Adipocyte (in vitro differentiated cells): Measurements from ENCODE around the gene KCNMB2.
A peak's percentile ranks its signal among the peaks of the same experiment; 100 is the strongest.

Experiments
- DNase-seq: peaks from one replicate; pipeline ENCODE4 v3.0.0-alpha.2; 2015; ENCODE audit warnings: low read depth
- H3K27me3 ChIP-seq: replicated peaks from 2 replicates; pipeline ENCODE4 v1.7.0; 2013; ENCODE audit warnings: mild to moderate bottlenecking, low read length, moderate library complexity; ENCODE audit not compliant: control insufficient read depth, insufficient read depth
- H3K36me3 ChIP-seq: 2 replicates; pipeline ENCODE4 v1.7.0; 2013; ENCODE audit warnings: low read length, mild to moderate bottlenecking, moderate library complexity; ENCODE audit not compliant: control insufficient read depth, insufficient read depth, severe bottlenecking
- H3K4me1 ChIP-seq: 2 replicates; pipeline ENCODE4 v1.7.0; 2013; ENCODE audit warnings: mild to moderate bottlenecking, low read length, moderate library complexity; ENCODE audit not compliant: control insufficient read depth, insufficient read depth
- H3K4me3 ChIP-seq: 2 replicates; pipeline ENCODE4 v1.7.0; 2013; ENCODE audit warnings: mild to moderate bottlenecking, low read length, moderate library complexity
- H3K9ac ChIP-seq: 2 replicates; pipeline ENCODE4 v1.7.0; 2013; ENCODE audit warnings: mild to moderate bottlenecking, low read length, moderate library complexity
- H3K9me3 ChIP-seq: 2 replicates; pipeline ENCODE4 v1.7.0; 2013; ENCODE audit warnings: mild to moderate bottlenecking, low read length, moderate library complexity; ENCODE audit not compliant: control insufficient read depth

The KCNMB2 gene

GRCh38 chr3:178765472-178765871 lies 229.2 kb downstream of the KCNMB2 start:
- Histone ChIP-seq H3K4me1 (no peaks in the 10 kb centered on the region), H3K36me3 (no peaks in the 10 kb centered on the region), H3K27me3 (no peaks in the 10 kb centered on the region), H3K9me3 (no peaks in the 10 kb centered on the region), H3K4me3 (no peak overlapping the region), H3K9ac (no peak overlapping the region)
- no peak for DNase-seq

GRCh38 chr3:178767581-178767980 lies 231.3 kb downstream of the KCNMB2 start:
- H3K9ac ChIP-seq = no peak overlapping the region

DNA sequence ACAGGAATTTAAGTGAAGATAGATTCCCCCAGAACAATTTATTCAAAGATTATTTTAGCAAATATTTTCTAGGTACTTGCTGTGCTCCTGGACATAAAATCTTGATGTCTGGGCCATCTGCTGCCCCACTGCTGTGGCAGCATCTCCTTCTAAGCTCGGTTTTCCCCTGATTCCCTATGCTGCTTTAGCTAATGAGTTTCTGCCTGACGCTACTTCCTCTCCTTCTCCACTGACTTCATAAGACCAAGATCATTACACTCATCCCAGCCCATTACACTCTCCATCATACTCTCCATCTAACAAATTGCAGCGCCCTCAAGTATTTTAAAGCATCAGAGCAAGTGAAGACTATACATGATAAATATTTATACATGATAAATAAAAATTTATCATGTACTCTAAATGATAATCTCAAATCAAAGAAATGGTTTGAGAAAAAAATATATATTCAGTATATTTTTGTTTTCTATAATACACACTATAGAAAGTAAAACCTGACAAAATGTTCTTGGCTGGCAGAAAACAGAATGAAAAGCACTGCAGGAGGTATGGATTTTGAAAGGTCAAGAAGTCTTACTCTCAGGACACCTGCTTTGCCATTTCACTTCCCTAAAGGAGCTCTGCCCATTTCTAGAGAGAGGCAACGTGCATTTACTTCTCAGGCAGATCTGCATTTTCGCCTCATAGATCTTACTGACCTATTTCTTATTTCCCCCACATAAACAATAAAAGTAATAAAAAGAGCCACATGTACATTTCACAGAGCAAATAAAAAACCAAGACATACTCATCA lies 232.0 kb downstream of the KCNMB2 start:
- H3K4me1 ChIP-seq = no peaks in the 10 kb centered on the region
- H3K9ac ChIP-seq = no peak overlapping the region
- no peaks in the 10 kb centered on the region for H3K27me3 ChIP-seq
- H3K36me3 ChIP-seq = no peaks in the 10 kb centered on the region
- no peak overlapping the region for H3K4me3 ChIP-seq
- DNase-seq = no peak
- H3K9me3 ChIP-seq = no peaks in the 10 kb centered on the region

More at GRCh38 chr3:178767581-178767980, 231.3 kb downstream of the KCNMB2 start:
- Histone ChIP-seq H3K9me3 (no peaks in the 10 kb centered on the region), H3K4me1 (no peaks in the 10 kb centered on the region), H3K27me3 (no peaks in the 10 kb centered on the region), H3K4me3 (no peak overlapping the region), H3K36me3 (no peaks in the 10 kb centered on the region)
- DNase-seq = no peak

DNA sequence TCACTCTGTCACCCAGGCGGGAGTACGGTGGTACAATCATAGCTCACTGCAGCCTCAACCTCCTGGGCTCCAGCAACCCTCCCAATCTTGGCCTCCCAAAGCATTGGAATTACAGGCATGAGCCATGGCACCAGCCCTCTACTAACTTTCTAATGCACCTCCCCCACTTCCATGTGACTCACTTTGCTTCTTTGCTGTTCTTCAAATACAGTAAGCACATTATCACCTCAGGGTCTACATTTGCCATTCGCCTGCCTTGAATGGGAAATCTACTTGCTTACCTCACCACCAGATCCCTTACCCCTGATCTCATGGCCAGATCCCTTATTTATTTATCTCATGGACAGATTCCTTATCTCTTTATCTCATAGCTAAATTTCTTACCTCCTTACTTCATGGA lies 235.3 kb downstream of the KCNMB2 start:
- no peak for DNase-seq
- Histone ChIP-seq H3K4me3 (no peak overlapping the region), H3K9ac (no peak overlapping the region), H3K27me3 (no peaks in the 10 kb centered on the region), H3K36me3 (no peaks in the 10 kb centered on the region), H3K9me3 (no peaks in the 10 kb centered on the region), H3K4me1 (no peaks in the 10 kb centered on the region)

- Histone ChIP-seq H3K9ac (no peak overlapping the region), H3K36me3 (no peaks in the 10 kb centered on the region), H3K9me3 (no peaks in the 10 kb centered on the region), H3K4me1 (peaks cover 4% of the 10 kb centered on the region), H3K4me3 (no peak overlapping the region), H3K27me3 (no peaks in the 10 kb centered on the region)
- DNase-seq = no peak
Observed at GRCh38 chr3:178772746-178773145, 236.5 kb downstream of the KCNMB2 start.

- DNase-seq = no peak
- Histone ChIP-seq H3K9ac (no peak overlapping the region), H3K4me3 (no peak overlapping the region), H3K36me3 (no peaks in the 10 kb centered on the region), H3K9me3 (no peaks in the 10 kb centered on the region), H3K27me3 (no peaks in the 10 kb centered on the region), H3K4me1 (peaks cover 4% of the 10 kb centered on the region)
Observed at GRCh38 chr3:178773358-178773757, 237.1 kb downstream of the KCNMB2 start.

- DNase-seq = peak; percentile 38
- no peak overlapping the region for H3K9ac ChIP-seq
- no peaks in the 10 kb centered on the region for H3K9me3 ChIP-seq
- H3K27me3 ChIP-seq = no peaks in the 10 kb centered on the region
- H3K4me1 ChIP-seq = peaks cover 4% of the 10 kb centered on the region
- no peaks in the 10 kb centered on the region for H3K36me3 ChIP-seq
- no peak overlapping the region for H3K4me3 ChIP-seq
Observed at GRCh38 chr3:178777718-178778411, 241.6 kb downstream of the KCNMB2 start.

- Histone ChIP-seq H3K27me3 (no peaks in the 10 kb centered on the region), H3K9ac (no peak overlapping the region), H3K4me1 (peaks cover 4% of the 10 kb centered on the region), H3K36me3 (no peaks in the 10 kb centered on the region), H3K4me3 (no peak overlapping the region), H3K9me3 (no peaks in the 10 kb centered on the region)
- DNase-seq = no peak
Observed at GRCh38 chr3:178778589-178778988, 242.4 kb downstream of the KCNMB2 start.

GRCh38 chr3:178785961-178786360 lies 249.7 kb downstream of the KCNMB2 start:
- Histone ChIP-seq H3K4me1 (no peaks in the 10 kb centered on the region), H3K9me3 (peaks cover 7% of the 10 kb centered on the region), H3K4me3 (no peak overlapping the region), H3K27me3 (no peaks in the 10 kb centered on the region), H3K9ac (no peak overlapping the region), H3K36me3 (no peaks in the 10 kb centered on the region)
- no peak for DNase-seq

GRCh38 chr3:178787960-178788359 lies 251.7 kb downstream of the KCNMB2 start:
- Histone ChIP-seq H3K4me1 (no peaks in the 10 kb centered on the region), H3K9me3 (peaks cover 26% of the 10 kb centered on the region), H3K36me3 (no peaks in the 10 kb centered on the region), H3K4me3 (no peak overlapping the region), H3K27me3 (no peaks in the 10 kb centered on the region), H3K9ac (no peak overlapping the region)
- no peak for DNase-seq

DNA sequence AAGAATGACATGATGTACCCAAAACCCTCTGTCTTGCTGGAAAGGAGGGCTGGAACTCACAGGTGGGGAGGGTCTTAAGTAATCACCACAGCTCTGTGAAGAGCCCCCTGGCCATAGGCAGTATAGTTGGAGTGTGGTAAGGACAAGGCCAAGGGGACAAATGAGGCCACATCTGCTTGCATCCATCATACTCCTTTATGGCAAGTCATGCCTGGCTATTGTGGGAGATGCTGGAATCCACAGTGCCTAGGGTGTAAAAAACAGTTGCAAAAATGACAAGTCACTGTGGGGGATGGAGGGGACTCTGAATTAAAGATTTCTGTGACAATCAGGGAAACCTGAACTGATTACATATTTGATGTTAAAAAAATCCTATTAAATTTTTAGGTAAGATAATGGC lies 258.5 kb downstream of the KCNMB2 start:
- no peaks in the 10 kb centered on the region for H3K4me1 ChIP-seq
- H3K27me3 ChIP-seq = no peaks in the 10 kb centered on the region
- H3K9ac ChIP-seq = no peak overlapping the region
- H3K4me3 ChIP-seq = no peak overlapping the region
- no peak for DNase-seq
- H3K9me3 ChIP-seq = peaks cover 20% of the 10 kb centered on the region
- no peaks in the 10 kb centered on the region for H3K36me3 ChIP-seq
